ENCODE results near the gene GNG12.
"Not testable (repeated sequence)": the region's sequence is repeated elsewhere in the genome, so short reads cannot be mapped to it uniquely, and the experiment has no call there.

GNG12 gene

GRCh38 chr1:67665307-67665706, 168.0 kb downstream of the GNG12 start:
- DNase-seq (ENCODE audit: extremely low read depth in 1 of 2, low read depth in 1 of 2): not testable (repeated sequence)

DNA sequence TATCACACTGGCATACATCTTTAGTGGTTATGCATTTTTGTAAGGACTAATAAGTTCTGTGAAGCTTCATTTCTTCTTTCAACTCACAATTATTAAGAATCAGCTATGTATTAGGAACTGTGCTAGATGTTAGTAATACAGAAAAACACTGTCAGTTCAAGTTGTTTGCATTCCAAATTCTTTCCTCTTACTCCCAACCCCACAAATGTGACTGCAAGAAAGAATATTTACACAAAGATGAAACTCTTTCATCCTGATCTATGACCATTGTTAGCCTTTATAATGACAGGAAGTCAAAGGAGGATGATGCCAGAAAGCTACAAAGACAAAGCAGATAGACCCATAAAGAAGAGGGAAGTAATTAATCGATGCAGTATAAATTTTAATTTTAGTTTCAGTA, 169.2 kb downstream of the GNG12 start:
- no peak for DNase-seq (ENCODE audit: extremely low read depth in 1 of 2, low read depth in 1 of 2)

DNA sequence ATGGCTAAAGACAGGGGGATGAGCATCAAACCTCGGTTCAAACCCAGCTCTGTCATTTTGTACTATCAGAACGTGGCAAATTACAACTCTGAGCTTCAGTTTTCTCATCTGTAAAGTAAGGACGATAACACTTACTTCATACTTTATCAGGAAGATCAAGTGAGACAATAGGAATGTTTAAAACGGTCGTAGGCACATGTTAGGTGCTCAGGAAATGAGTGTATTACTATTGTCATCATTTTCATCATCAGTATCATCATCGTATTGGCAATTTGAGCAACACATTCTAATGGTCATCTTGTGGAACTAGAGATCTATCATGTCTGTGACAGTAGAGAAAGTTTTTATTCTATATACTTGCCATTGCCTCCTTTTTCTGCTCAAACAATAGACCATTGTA, 170.4 kb downstream of the GNG12 start:
- no peak for DNase-seq (ENCODE audit: extremely low read depth in 1 of 2, low read depth in 1 of 2)

DNA sequence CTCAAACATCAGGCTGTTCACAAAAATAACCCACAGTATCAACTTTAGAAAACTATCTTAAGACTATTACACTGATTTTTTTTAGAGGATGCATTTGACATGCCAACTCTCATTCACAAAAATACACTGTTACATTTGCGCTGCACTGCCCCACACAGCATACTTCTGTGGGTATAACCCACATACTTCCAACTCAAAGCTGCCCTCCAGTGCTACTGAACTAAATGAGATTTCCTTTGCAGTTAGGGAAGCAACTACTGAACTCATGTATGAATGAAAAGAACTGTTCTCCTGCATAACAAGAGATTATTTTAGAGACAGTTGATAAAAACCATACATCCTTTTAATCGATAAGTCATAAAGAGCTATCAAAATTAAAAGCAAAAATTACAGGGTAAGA, 174.0 kb downstream of the GNG12 start:
- DNase-seq (ENCODE audit: extremely low read depth in 1 of 2, low read depth in 1 of 2): no peak

DNA sequence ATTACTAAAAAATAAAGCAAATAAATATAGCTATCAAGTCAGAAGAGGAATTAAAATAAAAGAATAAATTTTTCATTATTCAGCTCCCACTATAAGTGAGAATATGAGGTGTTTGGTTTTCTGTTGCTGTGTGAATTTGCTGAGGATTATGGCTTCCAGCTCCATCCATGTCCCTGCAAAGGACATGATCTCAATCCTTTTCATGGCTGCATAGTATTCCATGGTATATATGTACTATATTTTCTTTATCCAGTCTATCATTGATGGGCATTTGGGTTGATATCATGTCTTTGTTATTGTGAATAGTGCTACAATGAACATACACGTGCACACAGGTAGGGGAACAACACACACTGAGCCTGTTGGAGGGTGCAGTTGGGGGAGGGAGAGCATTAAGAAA, 176.1 kb downstream of the GNG12 start:
- DNase-seq (ENCODE audit: extremely low read depth in 1 of 2, low read depth in 1 of 2): not testable (repeated sequence)

DNA sequence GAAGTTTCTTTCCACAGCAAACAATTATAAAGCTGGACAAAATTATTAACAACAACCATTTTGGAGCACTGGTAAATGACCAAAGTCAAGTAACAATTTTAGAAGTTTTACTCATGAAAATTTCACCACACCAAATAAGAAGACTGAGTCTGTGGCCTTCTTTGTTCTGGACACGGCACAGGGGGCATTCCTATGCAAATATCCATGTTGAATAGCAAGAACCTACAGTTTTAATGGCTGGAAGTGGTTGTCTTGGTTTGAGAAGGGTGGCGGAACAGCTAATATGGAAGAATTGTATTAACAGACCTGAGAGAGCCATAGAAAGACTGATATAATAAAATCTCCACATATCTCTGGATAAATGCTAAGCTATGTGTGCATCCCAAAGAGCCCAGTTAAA, 177.7 kb downstream of the GNG12 start:
- DNase-seq (ENCODE audit: extremely low read depth in 1 of 2, low read depth in 1 of 2): no peak

DNA sequence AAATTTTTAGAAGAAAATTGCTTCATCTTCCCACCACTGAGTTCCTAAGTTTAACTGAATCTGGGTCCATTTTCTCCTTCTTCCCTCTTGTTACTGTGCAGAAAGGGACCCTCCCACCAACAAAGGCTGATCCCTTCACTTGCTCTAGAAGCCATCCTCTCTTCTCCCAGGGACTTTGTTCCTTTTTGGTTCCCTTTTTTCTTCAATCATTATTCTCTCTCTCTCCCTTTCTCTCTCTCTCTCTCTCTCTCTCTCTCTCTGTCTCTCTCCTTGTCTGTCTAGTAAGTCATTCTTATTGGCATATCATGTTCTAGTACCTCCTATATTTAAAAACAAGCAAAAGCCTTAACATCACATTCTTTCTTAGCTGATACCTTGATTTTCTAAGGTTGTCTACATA, 180.0 kb downstream of the GNG12 start:
- no peak for DNase-seq (ENCODE audit: extremely low read depth in 1 of 2, low read depth in 1 of 2)

DNA sequence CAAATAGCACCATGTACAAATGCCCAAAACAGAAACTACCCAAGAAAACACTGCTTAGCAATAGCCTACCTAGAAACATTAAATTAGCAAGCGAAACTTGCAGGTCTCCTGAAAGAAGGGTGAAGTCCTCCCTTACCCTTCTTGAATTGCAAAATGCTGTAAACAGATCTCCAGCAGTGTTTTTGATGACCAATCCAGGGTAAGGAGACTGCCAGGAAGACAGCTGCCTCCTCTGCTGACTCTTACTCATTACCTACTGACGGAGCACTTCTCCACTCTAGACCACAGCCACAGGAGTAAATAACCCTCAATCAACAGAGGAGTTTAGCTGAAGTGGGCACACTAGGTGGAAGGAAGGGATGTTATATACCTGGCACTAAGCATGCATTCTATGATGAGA, 180.5 kb downstream of the GNG12 start:
- DNase-seq (ENCODE audit: extremely low read depth in 1 of 2, low read depth in 1 of 2): no peak
